NT2/D1 (cell line): ENCODE results near the gene C1QTNF5.

Experiments
- SUZ12 ChIP-seq: IDR thresholded peaks from 2 replicates; pipeline ENCODE4 v1.6.1; 2011; ENCODE audit not compliant: insufficient read length, insufficient read depth; ENCODE audit errors: extremely low read depth
- YY1 ChIP-seq: IDR thresholded peaks from 2 replicates; pipeline ENCODE4 v1.6.1; 2011; ENCODE audit not compliant: insufficient read length, insufficient read depth
- ZNF274 ChIP-seq: IDR thresholded peaks from 2 replicates; pipeline ENCODE4 v1.6.1; 2011; ENCODE audit warnings: mild to moderate bottlenecking, low read depth, low read length

DNA sequence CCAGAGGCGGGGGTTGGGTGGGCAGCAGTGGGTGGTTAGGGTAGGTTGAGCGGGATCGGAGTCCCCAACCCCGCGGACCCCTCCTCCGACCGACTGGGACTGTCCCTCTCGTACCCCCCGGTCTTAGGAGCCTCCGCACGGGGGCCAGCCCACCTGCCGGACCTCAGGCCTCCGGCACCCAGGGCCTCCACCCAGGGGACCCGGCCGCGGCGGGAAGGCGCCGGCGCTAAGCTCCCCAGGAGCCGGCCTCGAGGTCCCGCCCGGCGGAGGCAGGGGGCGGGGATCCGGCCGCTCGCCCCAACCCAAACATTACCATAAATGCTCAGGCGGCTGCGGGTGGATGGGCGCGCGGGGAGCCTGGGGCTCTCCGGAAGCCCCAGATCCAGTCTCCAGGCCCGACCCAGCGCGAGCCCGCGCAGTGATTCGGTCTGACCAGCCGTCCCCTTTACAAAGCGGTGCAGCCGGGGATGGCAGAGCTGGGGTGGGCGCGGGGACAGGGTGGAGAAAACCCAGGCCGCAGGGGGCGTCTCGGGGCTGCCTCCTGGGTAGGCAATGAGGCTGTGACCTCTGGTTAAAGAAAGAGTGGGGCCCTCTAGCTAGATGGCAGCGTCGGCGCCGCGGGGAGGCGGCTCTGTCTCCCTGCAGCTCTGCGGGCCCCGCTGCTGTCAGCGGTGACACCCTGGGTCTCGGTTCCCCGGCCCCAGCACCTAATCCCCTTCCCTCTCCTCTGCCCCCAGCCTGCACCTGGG is 19.7 kb downstream of the C1QTNF5 start:
- TF ChIP-seq YY1 (no peak), SUZ12 (no peak), ZNF274 (no peak)
